H1 (cell line): ENCODE measurements around the gene ZBTB33. TPM values are rescaled to one million over a fixed set of nuclear protein-coding genes. Genes with fewer than 3 reads are reported as not detected.
A peak's percentile ranks its signal among the peaks of the same experiment; 100 is the strongest.

ENCODE experiments used
- CTCF ChIA-PET: fragments of 300-600 bp; sonication (Branson Sonifier 250); formaldehyde crosslinking; loops from one replicate; lab custom pipeline; 2021; ENCODE audit not compliant: partially characterized antibody; lab: Charles Lee
- POLR2A ChIA-PET: fragments of 300-600 bp; sonication (Branson Sonifier 250); formaldehyde crosslinking; loops from one replicate; lab custom pipeline; 2021; ENCODE audit warnings: inconsistent platforms; ENCODE audit not compliant: partially characterized antibody; lab: Charles Lee
- DNase-seq, 2 experiments: peaks; one replicate each; pipeline versions ENCODE4 v3.0.0 to v3.0.0-alpha.2; 2010 to 2022; ENCODE audit warnings: low spot score in 2 of 2, low read depth in 1 of 2, mixed read lengths in 1 of 2
- FAIRE-seq: peaks from 2 replicates; lab custom pipeline; 2011; peaks lifted over from hg19 to GRCh38; lab: Jason Lieb, UNC
- H2AFZ ChIP-seq: 2 replicates; pipeline ENCODE4 v1.8.1; 2012; ENCODE audit warnings: low read length, inconsistent platforms
- H2AK5ac ChIP-seq: 2 replicates; pipeline ENCODE4 v1.6.1; 2013; ENCODE audit warnings: low read depth, low read length
- H2BK120ac ChIP-seq: replicated peaks from 2 replicates; pipeline ENCODE3; 2013; ENCODE audit warnings: low read depth, low read length, inconsistent platforms
- H2BK12ac ChIP-seq: 2 replicates; pipeline ENCODE4 v1.6.1; 2013; ENCODE audit warnings: low read depth, low read length
- H2BK15ac ChIP-seq: 2 replicates; pipeline ENCODE4 v1.6.1; 2013; ENCODE audit warnings: low read length
- H2BK20ac ChIP-seq: 2 replicates; pipeline ENCODE4 v1.6.1; 2013; ENCODE audit warnings: low read length
- H2BK5ac ChIP-seq: 2 replicates; pipeline ENCODE4 v1.6.1; 2013; ENCODE audit warnings: low read depth, low read length
- H3K14ac ChIP-seq: 2 replicates; pipeline ENCODE4 v1.6.1; 2013; ENCODE audit warnings: inconsistent platforms; ENCODE audit not compliant: insufficient read length
- H3K18ac ChIP-seq: 2 replicates; pipeline ENCODE4 v1.6.1; 2013; ENCODE audit warnings: low read length; ENCODE audit errors: extremely low read depth
- H3K23ac ChIP-seq: 2 replicates; pipeline ENCODE4 v1.6.1; 2013; ENCODE audit warnings: inconsistent platforms; ENCODE audit not compliant: insufficient read length
- H3K23me2 ChIP-seq: 2 replicates; pipeline ENCODE4 v1.6.1; 2013; ENCODE audit warnings: low read depth, low read length
- H3K27ac ChIP-seq: 2 replicates; pipeline ENCODE4 v1.6.1; 2011; ENCODE audit warnings: low read depth, low read length, inconsistent platforms
- H3K27me3 ChIP-seq, 4 experiments: replicated peaks in 1 of 4; 1 replicate in 1 of 4; 2 replicates in 3 of 4; pipeline versions ENCODE4 v1.6.1 to v1.8.1; 2011 to 2013; ENCODE audit warnings: low read length in 3 of 4, mild to moderate bottlenecking in 3 of 4, inconsistent platforms in 2 of 4, mixed read lengths in 2 of 4, moderate library complexity in 1 of 4; ENCODE audit not compliant: control insufficient read depth in 3 of 4, insufficient read depth in 3 of 4; ENCODE audit errors: extremely low read depth in 1 of 4
- H3K36me3 ChIP-seq, 4 experiments: 2 replicates each; pipeline versions ENCODE4 v1.6.1 to v1.8.1; 2011 to 2013; ENCODE audit warnings: mild to moderate bottlenecking in 4 of 4, low read length in 3 of 4, moderate library complexity in 2 of 4, control low read depth in 1 of 4, inconsistent platforms in 1 of 4; ENCODE audit not compliant: insufficient read depth in 4 of 4, control insufficient read depth in 2 of 4
- H3K4ac ChIP-seq: replicated peaks from 2 replicates; pipeline ENCODE3; 2013; ENCODE audit warnings: low read length, low read depth, mixed read lengths, inconsistent platforms; ENCODE audit not compliant: insufficient read length
- H3K4me1 ChIP-seq, 4 experiments: replicated peaks in 1 of 4; 1 replicate in 1 of 4; 2 replicates in 3 of 4; pipeline versions ENCODE4 v1.6.1 to v1.8.1; 2011 to 2013; ENCODE audit warnings: low read length in 3 of 4, inconsistent platforms in 2 of 4, mixed read lengths in 1 of 4; ENCODE audit not compliant: insufficient read depth in 4 of 4, control insufficient read depth in 3 of 4
- H3K4me2 ChIP-seq, 2 experiments: 2 replicates each; pipeline versions ENCODE4 v1.6.1 to v1.8.1; 2011 to 2013; ENCODE audit warnings: low read depth in 2 of 2, low read length in 2 of 2, control low read depth in 1 of 2, inconsistent platforms in 1 of 2, mild to moderate bottlenecking in 1 of 2; ENCODE audit not compliant: insufficient read depth in 1 of 2
- H3K4me3 ChIP-seq, 4 experiments: fragments of 200-600, 300-600 bp in 1 of 4; sonication (generic), shearing (Covaris generic), sonication (Bioruptor Twin) in 1 of 4; 2 replicates each; pipeline versions ENCODE4 v1.5.1 to v1.8.1; 2011 to 2016; ENCODE audit warnings: low read length in 4 of 4, low read depth in 3 of 4, control low read depth in 2 of 4, inconsistent platforms in 2 of 4, mild to moderate bottlenecking in 2 of 4, mixed read lengths in 1 of 4, moderate library complexity in 1 of 4; ENCODE audit not compliant: insufficient read depth in 2 of 4; ENCODE audit errors: extremely low read depth in 1 of 4
- H3K56ac ChIP-seq: replicated peaks from 2 replicates; pipeline ENCODE3; 2013; ENCODE audit warnings: low read depth, mild to moderate bottlenecking, mixed read lengths, low read length, inconsistent platforms; ENCODE audit not compliant: insufficient read length
- H3K79me1 ChIP-seq: 2 replicates; pipeline ENCODE4 v1.6.1; 2013; ENCODE audit warnings: low read depth, low read length, control low read depth
- H3K79me2 ChIP-seq, 2 experiments: 2 replicates each; pipeline versions ENCODE4 v1.6.1 to v1.8.1; 2012 to 2013; ENCODE audit warnings: low read length in 2 of 2, mild to moderate bottlenecking in 2 of 2, inconsistent platforms in 1 of 2; ENCODE audit not compliant: insufficient read depth in 2 of 2, control insufficient read depth in 1 of 2
- H3K9ac ChIP-seq, 4 experiments: replicated peaks in 1 of 4; 1 replicate in 1 of 4; 2 replicates in 3 of 4; pipeline versions ENCODE4 v1.6.1 to v1.8.1; 2011 to 2013; ENCODE audit warnings: low read depth in 3 of 4, low read length in 3 of 4, control low read depth in 2 of 4, mild to moderate bottlenecking in 2 of 4, moderate library complexity in 2 of 4, inconsistent platforms in 1 of 4; ENCODE audit errors: extremely low read depth in 1 of 4
- H3K9me3 ChIP-seq, 2 experiments: 2 replicates each; pipeline versions ENCODE4 v1.6.1 to v1.8.1; 2012 to 2013; ENCODE audit warnings: mild to moderate bottlenecking in 2 of 2, moderate library complexity in 2 of 2, control low read depth in 1 of 2, inconsistent platforms in 1 of 2, low read depth in 1 of 2, low read length in 1 of 2, mixed read lengths in 1 of 2; ENCODE audit not compliant: insufficient read depth in 2 of 2
- H4K20me1 ChIP-seq, 2 experiments: replicated peaks in 1 of 2; 2 replicates each; pipeline versions ENCODE3 to v1.8.1; 2011 to 2013; ENCODE audit warnings: inconsistent platforms in 2 of 2, low read length in 2 of 2, mild to moderate bottlenecking in 1 of 2; ENCODE audit not compliant: insufficient read depth in 2 of 2, control insufficient read depth in 1 of 2
- H4K5ac ChIP-seq: 2 replicates; pipeline ENCODE4 v1.6.1; 2013; ENCODE audit warnings: low read length, low read depth, mixed read lengths, inconsistent platforms; ENCODE audit not compliant: insufficient read length
- H4K8ac ChIP-seq: 2 replicates; pipeline ENCODE4 v1.8.0; 2013; ENCODE audit warnings: mild to moderate bottlenecking, moderate library complexity, low read length, inconsistent platforms; ENCODE audit not compliant: insufficient read depth; ENCODE audit errors: extremely low read depth
- H4K91ac ChIP-seq: replicated peaks from 2 replicates; pipeline ENCODE3; 2013; ENCODE audit warnings: low read length, mixed read lengths, inconsistent platforms; ENCODE audit not compliant: insufficient read length
- CHD1 ChIP-seq: IDR thresholded peaks from 2 replicates; pipeline ENCODE4 v1.6.1; 2012; ENCODE audit warnings: low read depth, low read length, improper control_type of control experiment
- EGR1 ChIP-seq: IDR thresholded peaks from 2 replicates; pipeline ENCODE4 v1.6.1; 2011; ENCODE audit warnings: low read depth, low read length, borderline replicate concordance
- TEAD4 ChIP-seq: IDR thresholded peaks from 2 replicates; pipeline ENCODE4 v1.6.1; 2012; ENCODE audit warnings: low read depth, low read length, inconsistent platforms, mixed read lengths
- WGBS, 2 experiments: shearing (Covaris generic) in 1 of 2; methylation state at CpG; one replicate each; pipeline versions ENCODE4 v1.1.6 to v1.1.7; 2013 to 2015; ENCODE audit warnings: low lambda C conversion rate in 2 of 2, mixed read lengths in 2 of 2, inconsistent platforms in 1 of 2, low coverage in 1 of 2, missing lambda C conversion rate in 1 of 2; ENCODE audit not compliant: insufficient replicate concordance in 2 of 2, insufficient coverage in 1 of 2, insufficient read length in 1 of 2; ENCODE audit errors: extremely low coverage in 1 of 2, missing lambda C conversion rate in 1 of 2; 5-methylcytosine and 5-hydroxymethylcytosine counted together
- polyA plus RNA-seq, 7 experiments: library from polyadenylated mRNA; depleted of rRNA in 3 of 7; stranded (reverse) in 5 of 7; unstranded in 2 of 7; fragments of >200 nt in 5 of 7; fragments of 200-250 nt in 2 of 7; gene quantifications; 1 replicate in 5 of 7; 2 replicates in 1 of 7; 4 replicates in 1 of 7; pipeline versions ENCODE4 v1.2.1 to v1.2.3, GENCODE V29; 2011 to 2013; ENCODE audit warnings: missing spikeins in 2 of 7, mixed read lengths in 2 of 7
- total RNA-seq: library from RNA; stranded (reverse); fragmentation: NEBNext Ultra II Directional; extraction: Animal tissue kit (Norgen Biotek cat#: 25700); gene quantifications from 2 replicates; pipeline ENCODE4 v1.2.1, GENCODE V29; 2021

Gene ZBTB33
- total and polyA plus RNA-seq, 2 of the 8 experiments (the other 6 are each of a cell fraction or from before 2014, with no cell fraction given) = 3.4 to 14.9 TPM

GRCh38 chrX:120274958-120275357 lies 24.3 kb downstream of the ZBTB33 start:
- no peak overlapping the region for H3K18ac ChIP-seq
- no peak overlapping the region for H2BK12ac ChIP-seq
- H4K5ac ChIP-seq = no peak overlapping the region
- H3K23ac ChIP-seq = no peak overlapping the region
- H2BK5ac ChIP-seq = no peak overlapping the region
- H3K14ac ChIP-seq = no peak overlapping the region
- POLR2A ChIA-PET = no interaction called here
- TF ChIP-seq TEAD4 = peak; percentile 55
- TF ChIP-seq EGR1 = 0 out of 2 replicates have a peak, but pooled peaks have one; percentile 20
- no peak for TF ChIP-seq CHD1
- TF ChIP-seq, all 59 proteins: peak for 2
- FAIRE-seq = peak; percentile 88
- H3K23me2 ChIP-seq = no peaks in the 10 kb centered on the region
- H2BK120ac ChIP-seq = no peak overlapping the region
- H2BK15ac ChIP-seq = no peak overlapping the region
- 13% methylated on average over 2 of the region's 2 CpGs; no CpG with 5 or more reads in 1 of the 2 experiments for WGBS, 2 experiments
- H3K79me2 ChIP-seq = no peaks in the 10 kb centered on the region
- no peak overlapping the region for H3K56ac ChIP-seq
- CTCF ChIA-PET = interaction anchor here (0.9 to 1.4 kb wide), 3 partner anchors 24 to 164 kb away, joined by 3 to 6 read pairs (median 4); partner anchors contain the start of gene ZBTB33
- peak overlapping the region in 1 of 4 experiments; percentile 17; a peak in 2 of 8 replicates for H3K4me3 ChIP-seq
- no peak overlapping the region for H4K8ac ChIP-seq
- no peak overlapping the region for H3K27ac ChIP-seq
- H3K36me3 ChIP-seq = no peaks in the 10 kb centered on the region
- H3K9ac ChIP-seq = no peak overlapping the region
- 0 out of 7 replicates have a peak, but pooled peaks cover 0 to 6% (median 0%) of the 10 kb centered on the region in 4 experiments for H3K27me3 ChIP-seq
- no peaks in the 10 kb centered on the region for H4K20me1 ChIP-seq
- peaks cover 0 to 9% (median 0%) of the 10 kb centered on the region in 4 experiments; a peak in 2 of 7 replicates for H3K4me1 ChIP-seq
- H3K4me2 ChIP-seq = peak overlapping the region; percentile 37 to 54; a peak in 3 of 4 replicates
- no peak overlapping the region for H3K4ac ChIP-seq
- no peaks in the 10 kb centered on the region for H3K9me3 ChIP-seq
- H3K79me1 ChIP-seq = no peaks in the 10 kb centered on the region
- no peak for DNase-seq
- no peak overlapping the region for H2AFZ ChIP-seq
- H2AK5ac ChIP-seq = no peak overlapping the region
- no peak overlapping the region for H2BK20ac ChIP-seq
- no peak overlapping the region for H4K91ac ChIP-seq
